Measurements from ENCODE around the gene PXDC1. TPM values are rescaled to one million over a fixed set of nuclear protein-coding genes. Genes with fewer than 3 reads are reported as not detected.
"Not testable (repeated sequence)": the region's sequence is repeated elsewhere in the genome, so short reads cannot be mapped to it uniquely, and the experiment has no call there.

Gene PXDC1
- total and polyA plus RNA-seq, 2 donors (not counting 3 experiments of a cell fraction or from before 2014, with no cell fraction given): 60.9 to 121 TPM

DNA sequence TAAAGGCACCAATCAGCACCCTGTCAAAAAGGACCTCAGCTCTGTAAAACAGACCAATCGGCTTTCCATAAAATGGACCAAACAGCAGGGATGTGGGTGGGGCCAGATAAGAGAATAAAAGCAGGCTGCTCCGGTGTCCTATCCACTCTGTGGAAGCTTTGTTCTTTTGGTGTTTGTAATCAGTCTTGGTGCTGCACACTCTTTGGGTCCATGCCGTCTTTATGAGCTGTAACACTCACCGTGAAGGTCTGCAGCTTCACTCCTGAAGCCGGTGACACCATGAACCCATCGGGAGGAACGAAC lies 7.3 kb upstream of the PXDC1 start:
- ChIA-PET POLR2A (interaction anchor here (0.7 kb wide), 1 partner anchor 9 kb away, joined by 4 read pairs; no protein-coding TSS in a partner anchor), CTCF (interaction anchor here (0.8 to 0.9 kb wide), 2 partner anchors 16 to 125 kb away, joined by 3 to 4 read pairs; no protein-coding TSS in a partner anchor)
- no peak for FAIRE-seq
- no TSS peak for BruUV-seq (replicated peaks)
- Histone ChIP-seq H3K4me2 (ENCODE audit: insufficient read depth, low read length) (no peak overlapping the region), H3K27ac (ENCODE audit: insufficient read depth, low read depth, low read length) (no peak overlapping the region), H3K9me3 (replicated peaks; ENCODE audit: control insufficient read depth, insufficient read depth, low read length) (no peaks in the 10 kb centered on the region), H2AFZ (ENCODE audit: low read depth, low read length) (no peak overlapping the region), H3K9me1 (replicated peaks; ENCODE audit: control insufficient read depth, extremely low read depth, insufficient read depth, low read length) (no peaks in the 10 kb centered on the region), H3K79me2 (ENCODE audit: control insufficient read depth, insufficient read depth, low read length) (no peaks in the 10 kb centered on the region), H3K36me3 (ENCODE audit: control insufficient read depth in 2 of 2, extremely low read depth in 1 of 2, insufficient read depth in 2 of 2, low read length in 2 of 2) (no peaks in the 10 kb centered on the region), H3K4me1 (ENCODE audit: control insufficient read depth, extremely low read depth, insufficient read depth, low read length) (peaks cover 3% of the 10 kb centered on the region), H3K4me3 (replicated peaks in 1 of 3; ENCODE audit: insufficient read depth in 1 of 3, low read depth in 1 of 3, low read length in 3 of 3) (no peak overlapping the region), H3K27me3 (ENCODE audit: control insufficient read depth in 2 of 2, insufficient read depth in 2 of 2, low read length in 2 of 2) (no peaks in the 10 kb centered on the region), H3K9ac (replicated peaks; ENCODE audit: extremely low read depth, insufficient read depth, low read length) (no peak overlapping the region), H4K20me1 (replicated peaks; ENCODE audit: control insufficient read depth, extremely low read depth, insufficient read depth, low read length) (no peaks in the 10 kb centered on the region)
- dilution Hi-C loops (cut with MboI; ENCODE audit: extremely low pct_ligation_motif_present, low sequenced_read_pairs) (no loop called here), intact Hi-C loops (cut with micrococcal nuclease) (no loop called here)
- no peak for TF ChIP-seq POLR2AphosphoS5 (IDR thresholded peaks at IDR 0.05; ENCODE audit: insufficient read depth, low read depth, low read length)
- TF ChIP-seq POLR2A (IDR thresholded peaks at IDR 0.05; ENCODE audit: low read depth, low read length): no peak
- TF ChIP-seq, protein P1, sequence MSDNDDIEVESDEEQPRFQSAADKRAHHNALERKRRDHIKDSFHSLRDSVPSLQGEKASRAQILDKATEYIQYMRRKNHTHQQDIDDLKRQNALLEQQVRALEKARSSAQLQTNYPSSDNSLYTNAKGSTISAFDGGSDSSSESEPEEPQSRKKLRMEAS (IDR thresholded peaks at IDR 0.05; ENCODE audit: insufficient read depth, insufficient read length): no peak
- DNase-seq (ENCODE audit: low read depth, low spot score): no peak

GRCh38 chr6:3757998-3758841 lies 6.7 kb upstream of the PXDC1 start:
- intact Hi-C loops (cut with micrococcal nuclease); H4K20me1 ChIP-seq (replicated peaks; ENCODE audit: control insufficient read depth, extremely low read depth, insufficient read depth, low read length); H3K9ac ChIP-seq (replicated peaks; ENCODE audit: extremely low read depth, insufficient read depth, low read length); DNase-seq (ENCODE audit: low read depth, low spot score); H3K79me2 ChIP-seq (ENCODE audit: control insufficient read depth, insufficient read depth, low read length); dilution Hi-C loops (cut with MboI; ENCODE audit: extremely low pct_ligation_motif_present, low sequenced_read_pairs); H3K4me2 ChIP-seq (ENCODE audit: insufficient read depth, low read length); H3K4me1 ChIP-seq (ENCODE audit: control insufficient read depth, extremely low read depth, insufficient read depth, low read length); H3K27me3 ChIP-seq (ENCODE audit: control insufficient read depth in 2 of 2, insufficient read depth in 2 of 2, low read length in 2 of 2); H3K4me3 ChIP-seq (replicated peaks in 1 of 3; ENCODE audit: insufficient read depth in 1 of 3, low read depth in 1 of 3, low read length in 3 of 3); BruUV-seq (replicated peaks); H3K9me1 ChIP-seq (replicated peaks; ENCODE audit: control insufficient read depth, extremely low read depth, insufficient read depth, low read length); H3K27ac ChIP-seq (ENCODE audit: insufficient read depth, low read depth, low read length); H2AFZ ChIP-seq (ENCODE audit: low read depth, low read length); FAIRE-seq; H3K9me3 ChIP-seq (replicated peaks; ENCODE audit: control insufficient read depth, insufficient read depth, low read length); H3K36me3 ChIP-seq (ENCODE audit: control insufficient read depth in 2 of 2, extremely low read depth in 1 of 2, insufficient read depth in 2 of 2, low read length in 2 of 2): not testable (repeated sequence)
- ChIA-PET CTCF (interaction anchor here (0.8 to 0.9 kb wide), 2 partner anchors 17 to 126 kb away, joined by 3 to 4 read pairs; no protein-coding TSS in a partner anchor), POLR2A (interaction anchor here (0.7 kb wide), 1 partner anchor 9 kb away, joined by 4 read pairs; no protein-coding TSS in a partner anchor)

Data from endothelial cell of umbilical vein (primary cell).